Hindlimb muscle (tissue), 1 donor: Measurements from ENCODE around the gene TOGARAM2. TPM values are rescaled to one million over a fixed set of nuclear protein-coding genes. Genes with fewer than 3 reads are reported as not detected.

Experiments
- DNase-seq: peaks from one replicate; pipeline ENCODE4 v3.0.0-alpha.2; 2013
- polyA plus RNA-seq: library from polyadenylated mRNA; unstranded; fragments of 120-200 nt; gene quantifications from one replicate; pipeline ENCODE4 v1.2.1, GENCODE V29; 2013; ENCODE audit not compliant: insufficient read length

TOGARAM2 gene
- polyA plus RNA-seq, 1 donor, result 0.83 TPM

GRCh38 chr2:29023188-29023587 lies 42.1 kb downstream of the TOGARAM2 start:
- DNase-seq, result no peak

GRCh38 chr2:29024882-29025430 lies 43.9 kb downstream of the TOGARAM2 start:
- DNase-seq, result no peak

GRCh38 chr2:29025711-29026110 lies 44.6 kb downstream of the TOGARAM2 start:
- DNase-seq, result no peak

GRCh38 chr2:29031046-29031445 lies 49.9 kb downstream of the TOGARAM2 start:
- no peak for DNase-seq

- no peak for DNase-seq
Observed at GRCh38 chr2:29032189-29032588, 51.1 kb downstream of the TOGARAM2 start.

GRCh38 chr2:29033172-29033571 lies 52.1 kb downstream of the TOGARAM2 start:
- DNase-seq, result no peak

- DNase-seq, result no peak
Observed at GRCh38 chr2:29033656-29034055, 52.6 kb downstream of the TOGARAM2 start.

- DNase-seq, result no peak
Observed at GRCh38 chr2:29035016-29035745, 54.1 kb downstream of the TOGARAM2 start.

GRCh38 chr2:29039718-29040480 lies 58.8 kb downstream of the TOGARAM2 start:
- DNase-seq, result no peak

GRCh38 chr2:29040552-29040951 lies 59.5 kb downstream of the TOGARAM2 start:
- DNase-seq, result no peak

GRCh38 chr2:29041161-29041660 lies 60.1 kb downstream of the TOGARAM2 start:
- no peak for DNase-seq

GRCh38 chr2:29042561-29043075 lies 61.5 kb downstream of the TOGARAM2 start:
- peak; percentile 50 for DNase-seq

GRCh38 chr2:29044459-29044858 lies 63.4 kb downstream of the TOGARAM2 start:
- DNase-seq, result no peak

- no peak for DNase-seq
Observed at GRCh38 chr2:29046321-29046720, 65.2 kb downstream of the TOGARAM2 start.

GRCh38 chr2:29047083-29047845 lies 66.2 kb downstream of the TOGARAM2 start:
- DNase-seq, result no peak

GRCh38 chr2:29050591-29050990 lies 69.5 kb downstream of the TOGARAM2 start:
- DNase-seq, result no peak

GRCh38 chr2:29051730-29052129 lies 70.6 kb downstream of the TOGARAM2 start:
- DNase-seq, result no peak

GRCh38 chr2:29052807-29053206 lies 71.7 kb downstream of the TOGARAM2 start:
- DNase-seq, result no peak

GRCh38 chr2:29053223-29053622 lies 72.1 kb downstream of the TOGARAM2 start:
- DNase-seq, result no peak

GRCh38 chr2:29053670-29054400 lies 72.7 kb downstream of the TOGARAM2 start:
- no peak for DNase-seq

GRCh38 chr2:29054430-29054829 lies 73.3 kb downstream of the TOGARAM2 start:
- no peak for DNase-seq

- DNase-seq, result no peak
Observed at GRCh38 chr2:29055601-29056000, 74.5 kb downstream of the TOGARAM2 start.
